Choroid plexus epithelial cell (primary cell): ENCODE results near the gene PPP5C.
"Not testable (repeated sequence)": the region's sequence is repeated elsewhere in the genome, so short reads cannot be mapped to it uniquely, and the experiment has no call there.

Source experiments
- DNase-seq: peaks from one replicate; pipeline ENCODE4 v3.0.0-alpha.2; 2010; ENCODE audit warnings: low read depth
- H3K4me3 ChIP-seq: 2 replicates; pipeline ENCODE4 v1.5.1; 2011; ENCODE audit warnings: low read depth, mild to moderate bottlenecking, control low read depth, low read length, moderate library complexity
- CTCF ChIP-seq: conservative IDR thresholded peaks from 2 replicates; pipeline ENCODE4 v1.5.1; 2011; ENCODE audit warnings: low read depth, mild to moderate bottlenecking, control low read depth, inconsistent platforms, low read length, moderate library complexity

The PPP5C gene

GRCh38 chr19:46429999-46430398 is 83.1 kb downstream of the PPP5C start:
- DNase-seq = no peak
- no peak overlapping the region for H3K4me3 ChIP-seq
- TF ChIP-seq CTCF = no peak

- no peak for DNase-seq
- TF ChIP-seq CTCF = no peak
Observed at GRCh38 chr19:46431824-46432223, 84.9 kb downstream of the PPP5C start.

GRCh38 chr19:46433470-46433869 is 86.6 kb downstream of the PPP5C start:
- not testable (repeated sequence) for DNase-seq, H3K4me3 ChIP-seq

More at GRCh38 chr19:46431824-46432223, 84.9 kb downstream of the PPP5C start:
- no peak overlapping the region for H3K4me3 ChIP-seq

GRCh38 chr19:46435009-46435408 is 88.1 kb downstream of the PPP5C start:
- no peak for TF ChIP-seq CTCF
- DNase-seq = no peak
- H3K4me3 ChIP-seq = no peak overlapping the region

GRCh38 chr19:46435689-46436088 is 88.8 kb downstream of the PPP5C start:
- not testable (repeated sequence) for DNase-seq, H3K4me3 ChIP-seq
